Fibroblast of lung (primary cell): ENCODE data around the gene FHIT. TPM values are rescaled to one million over a fixed set of nuclear protein-coding genes. Genes with fewer than 3 reads are reported as not detected.

Experiments
- DNase-seq, 2 donors: peaks; one replicate each; pipeline versions ENCODE4 v3.0.0 to v3.0.0-alpha.2; 2010; ENCODE audit warnings: low read depth in 2 of 2
- H2AFZ ChIP-seq: 2 replicates; pipeline ENCODE4 v1.5.1; 2012; ENCODE audit warnings: low read length, control low read depth, inconsistent platforms
- H3K27ac ChIP-seq: 2 replicates; pipeline ENCODE4 v1.5.1; 2011; ENCODE audit warnings: low read length, control low read depth; ENCODE audit not compliant: insufficient read depth
- H3K27me3 ChIP-seq: 2 replicates; pipeline ENCODE4 v1.5.1; 2011; ENCODE audit warnings: mild to moderate bottlenecking, low read length; ENCODE audit not compliant: control insufficient read depth, insufficient read depth
- H3K36me3 ChIP-seq: 2 replicates; pipeline ENCODE4 v1.5.1; 2011; ENCODE audit warnings: low read length; ENCODE audit not compliant: control insufficient read depth, insufficient read depth
- H3K4me1 ChIP-seq: 2 replicates; pipeline ENCODE4 v1.5.1; 2011; ENCODE audit warnings: low read length; ENCODE audit not compliant: control insufficient read depth, insufficient read depth; ENCODE audit errors: extremely low read depth
- H3K4me2 ChIP-seq: 2 replicates; pipeline ENCODE4 v1.5.1; 2011; ENCODE audit warnings: low read length, control low read depth; ENCODE audit not compliant: insufficient read depth; ENCODE audit errors: extremely low read depth
- H3K4me3 ChIP-seq, 4 experiments: fragments of 200-600 bp in 1 of 4; sonication (generic) in 1 of 4; replicated peaks in 1 of 4; 2 replicates each; pipeline ENCODE4 v1.5.1; 2011 to 2016; ENCODE audit warnings: low read length in 4 of 4, low read depth in 3 of 4, mild to moderate bottlenecking in 3 of 4, control low read depth in 2 of 4, inconsistent platforms in 1 of 4, mixed read lengths in 1 of 4; ENCODE audit not compliant: insufficient read depth in 1 of 4; ENCODE audit errors: control extremely low read depth in 1 of 4
- H3K79me2 ChIP-seq: 2 replicates; pipeline ENCODE4 v1.5.1; 2012; ENCODE audit warnings: mild to moderate bottlenecking, low read length, inconsistent platforms; ENCODE audit not compliant: control insufficient read depth, insufficient read depth
- H3K9ac ChIP-seq: 2 replicates; pipeline ENCODE4 v1.5.1; 2011; ENCODE audit warnings: mild to moderate bottlenecking, low read length, control low read depth; ENCODE audit not compliant: insufficient read depth
- H3K9me3 ChIP-seq: 2 replicates; pipeline ENCODE4 v1.5.1; 2012; ENCODE audit warnings: low read depth, low read length; ENCODE audit not compliant: control insufficient read depth, insufficient read depth
- H4K20me1 ChIP-seq: 2 replicates; pipeline ENCODE4 v1.5.1; 2011; ENCODE audit warnings: low read length; ENCODE audit not compliant: control insufficient read depth, insufficient read depth; ENCODE audit errors: extremely low read depth
- CTCF ChIP-seq, 2 donors: IDR thresholded peaks in 1 of 2; conservative IDR thresholded peaks in 1 of 2; 1 replicate in 1 of 2; 2 replicates in 1 of 2; pipeline ENCODE4 v1.5.1; 2011 to 2012; ENCODE audit warnings: low read length in 2 of 2, control low read depth in 1 of 2, inconsistent platforms in 1 of 2, low read depth in 1 of 2, mild to moderate bottlenecking in 1 of 2
- EZH2 ChIP-seq: IDR thresholded peaks from 2 replicates; pipeline ENCODE4 v1.5.1; 2012; ENCODE audit warnings: low read length, control low read depth, mild to moderate bottlenecking; ENCODE audit errors: missing control alignments
- polyA plus RNA-seq, 2 donors: library from polyadenylated mRNA; depleted of rRNA in 1 of 2; stranded (reverse) in 1 of 2; unstranded in 1 of 2; fragments of >200 nt; gene quantifications; 2 replicates each; pipeline ENCODE4 v1.2.1, GENCODE V29; 2011 to 2012; ENCODE audit warnings: missing spikeins in 1 of 2
- total RNA-seq: library from RNA; depleted of rRNA; stranded (reverse); fragments of >200 nt; gene quantifications from 2 replicates; pipeline ENCODE4 v1.2.1, GENCODE V29; 2014

Gene FHIT
- total and polyA plus RNA-seq, 2 donors (not counting 1 experiment from before 2014, with no cell fraction given): 0.79 to 2.1 TPM

DNA sequence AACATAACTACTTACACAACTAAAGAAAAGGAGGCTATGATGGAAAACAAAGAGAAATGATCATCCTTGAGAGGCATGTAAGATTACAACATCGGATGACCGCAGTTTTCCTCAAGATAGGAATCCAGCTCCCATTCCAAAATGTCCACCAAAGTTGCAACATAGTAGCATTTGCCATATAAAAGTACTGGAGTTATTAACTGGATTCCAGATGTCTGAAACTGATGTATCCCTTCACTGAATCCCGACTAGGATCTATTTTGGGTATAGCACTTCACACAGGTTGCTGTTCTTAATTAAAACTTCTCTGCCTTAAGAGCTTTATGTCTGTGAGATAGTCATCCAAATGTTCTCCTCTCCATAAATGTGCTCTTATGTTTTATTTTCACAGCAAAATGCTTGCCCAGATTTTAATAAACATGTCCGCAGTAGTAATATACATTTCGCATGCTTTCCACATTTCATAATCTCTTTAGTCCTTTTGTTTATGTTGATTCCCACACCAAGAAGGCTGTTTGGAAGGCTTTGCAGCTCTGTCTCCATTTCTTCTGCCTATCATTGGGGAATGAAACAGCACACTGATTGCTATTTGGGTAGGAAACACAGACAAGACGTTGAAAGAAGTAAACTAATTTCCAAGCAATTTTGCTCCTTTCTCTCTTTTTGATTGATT lies 1484.9 kb downstream of the FHIT start:
- H3K4me1 ChIP-seq: no peaks in the 10 kb centered on the region
- DNase-seq: peak; percentile 67 to 94
- TF ChIP-seq EZH2: no peak
- no peak for TF ChIP-seq CTCF (conservative IDR thresholded peaks at IDR 0.05 in 1 of 2, IDR thresholded peaks at IDR 0.05 in 1 of 2; ENCODE audit: low read depth in 1 of 2, low read length in 2 of 2)
- no peaks in the 10 kb centered on the region for H3K79me2 ChIP-seq
- peak overlapping the region; percentile 15 for H3K4me2 ChIP-seq
- no peaks in the 10 kb centered on the region for H4K20me1 ChIP-seq
- H3K27ac ChIP-seq: no peak overlapping the region
- H3K36me3 ChIP-seq: no peaks in the 10 kb centered on the region
- no peaks in the 10 kb centered on the region for H3K9me3 ChIP-seq
- H3K27me3 ChIP-seq: no peaks in the 10 kb centered on the region
- no peak overlapping the region for H3K4me3 ChIP-seq
- no peak overlapping the region for H3K9ac ChIP-seq
- H2AFZ ChIP-seq: no peak overlapping the region

DNA sequence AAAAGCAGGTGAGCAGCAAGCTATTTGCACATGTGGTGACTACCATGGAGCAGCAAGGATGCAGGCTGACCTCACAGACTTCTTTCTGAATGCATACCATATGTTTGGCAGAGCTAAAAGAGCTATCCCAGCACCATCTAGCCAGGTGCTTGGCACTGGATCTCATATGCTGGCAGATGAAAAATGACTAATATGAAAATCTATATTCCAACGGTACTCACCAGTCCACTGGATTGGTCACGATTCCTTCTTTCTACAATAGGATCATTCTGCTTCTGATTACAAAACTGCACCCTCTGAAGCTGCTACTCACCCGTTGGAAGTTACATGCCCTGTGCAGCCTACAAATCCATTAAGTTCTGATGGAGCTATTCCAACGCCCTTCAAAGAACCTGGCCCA lies 1487.1 kb downstream of the FHIT start:
- peak in 1 of 2 donors; percentile 39 for DNase-seq
- no peaks in the 10 kb centered on the region for H3K36me3 ChIP-seq
- H3K4me3 ChIP-seq: no peak overlapping the region
- no peak overlapping the region for H3K4me2 ChIP-seq
- no peak overlapping the region for H3K27ac ChIP-seq
- no peaks in the 10 kb centered on the region for H3K4me1 ChIP-seq
- TF ChIP-seq EZH2 (no peak), CTCF (conservative IDR thresholded peaks at IDR 0.05 in 1 of 2, IDR thresholded peaks at IDR 0.05 in 1 of 2; ENCODE audit: low read depth in 1 of 2, low read length in 2 of 2) (no peak)
- H4K20me1 ChIP-seq: no peaks in the 10 kb centered on the region
- H3K9me3 ChIP-seq: no peaks in the 10 kb centered on the region
- no peaks in the 10 kb centered on the region for H3K27me3 ChIP-seq
- no peak overlapping the region for H2AFZ ChIP-seq
- H3K9ac ChIP-seq: no peak overlapping the region
- no peaks in the 10 kb centered on the region for H3K79me2 ChIP-seq

GRCh38 chr3:59762941-59763340 lies 1488.3 kb downstream of the FHIT start:
- DNase-seq: no peak
- no peak overlapping the region for H3K27ac ChIP-seq

More at GRCh38 chr3:59762941-59763340, 1488.3 kb downstream of the FHIT start:
- H3K4me2 ChIP-seq: no peak overlapping the region
- H3K79me2 ChIP-seq: no peaks in the 10 kb centered on the region
- no peaks in the 10 kb centered on the region for H3K36me3 ChIP-seq
- no peaks in the 10 kb centered on the region for H3K4me1 ChIP-seq
- no peak for TF ChIP-seq CTCF (conservative IDR thresholded peaks at IDR 0.05 in 1 of 2, IDR thresholded peaks at IDR 0.05 in 1 of 2; ENCODE audit: low read depth in 1 of 2, low read length in 2 of 2)
- TF ChIP-seq EZH2: no peak
- no peaks in the 10 kb centered on the region for H4K20me1 ChIP-seq
- H3K4me3 ChIP-seq: no peak overlapping the region
- no peaks in the 10 kb centered on the region for H3K9me3 ChIP-seq
- H3K9ac ChIP-seq: no peak overlapping the region
- no peaks in the 10 kb centered on the region for H3K27me3 ChIP-seq
- no peak overlapping the region for H2AFZ ChIP-seq
